Peyer's patch (tissue), 4 donors: ENCODE results near the gene TASOR. TPM values are rescaled to one million over a fixed set of nuclear protein-coding genes. Genes with fewer than 3 reads are reported as not detected.
"Not testable (repeated sequence)": the region's sequence is repeated elsewhere in the genome, so short reads cannot be mapped to it uniquely, and the experiment has no call there.

ENCODE experiments used
- DNase-seq, 3 donors: peaks; one replicate each; pipeline ENCODE4 v3.0.0-alpha.2; 2017 to 2019
- H3K27ac ChIP-seq, 4 donors: fragments of 200-600 bp; sonication (generic); one replicate each; pipeline ENCODE4 v1.5.1; 2016 to 2019
- H3K27me3 ChIP-seq, 2 donors: fragments of 200-600 bp; sonication (generic); one replicate each; pipeline ENCODE4 v1.5.1; 2019
- H3K36me3 ChIP-seq, 3 donors: fragments of 200-600 bp; sonication (generic); one replicate each; pipeline ENCODE4 v1.5.1; 2016 to 2019
- H3K4me1 ChIP-seq, 4 donors: fragments of 200-600 bp; sonication (generic); one replicate each; pipeline ENCODE4 v1.5.1; 2016 to 2019
- H3K4me3 ChIP-seq, 4 donors: fragments of 200-600 bp; sonication (generic); 1 replicate in 3 of 4; 2 replicates in 1 of 4; pipeline ENCODE4 v1.5.1; 2016 to 2019; ENCODE audit warnings: mild to moderate bottlenecking in 1 of 4
- H3K9me3 ChIP-seq, 4 donors: fragments of 200-600 bp; sonication (generic); one replicate each; pipeline ENCODE4 v1.5.1; 2016 to 2019; ENCODE audit warnings: mild to moderate bottlenecking in 1 of 4
- POLR2A ChIP-seq, 2 donors: fragments of 450-650 bp; IDR thresholded peaks; one replicate each; pipeline ENCODE4 v1.5.1; 2017; ENCODE audit warnings: antibody characterized with exemption in 2 of 2, mild to moderate bottlenecking in 2 of 2, moderate library complexity in 2 of 2
- total RNA-seq, 4 donors: library from RNA; depleted of rRNA; stranded (reverse); fragments of >200 nt; gene quantifications; one replicate each; pipeline ENCODE4 v1.1.0, GENCODE V29; 2016
- TF ChIP-seq, protein P1 (sequence below), 6 experiments: fragments of 450-650 bp in 4 of 6; fragments of 200-600 bp in 2 of 6; sonication (generic) in 1 of 6; IDR thresholded peaks; one replicate each; pipeline ENCODE4 v1.5.1; 2017 to 2019; ENCODE audit warnings: antibody characterized with exemption in 6 of 6, mild to moderate bottlenecking in 3 of 6, moderate library complexity in 1 of 6

Gene TASOR
- total RNA-seq, 4 donors from 2014 or later: 35.4 to 71.8 (median 46.5) TPM

DNA sequence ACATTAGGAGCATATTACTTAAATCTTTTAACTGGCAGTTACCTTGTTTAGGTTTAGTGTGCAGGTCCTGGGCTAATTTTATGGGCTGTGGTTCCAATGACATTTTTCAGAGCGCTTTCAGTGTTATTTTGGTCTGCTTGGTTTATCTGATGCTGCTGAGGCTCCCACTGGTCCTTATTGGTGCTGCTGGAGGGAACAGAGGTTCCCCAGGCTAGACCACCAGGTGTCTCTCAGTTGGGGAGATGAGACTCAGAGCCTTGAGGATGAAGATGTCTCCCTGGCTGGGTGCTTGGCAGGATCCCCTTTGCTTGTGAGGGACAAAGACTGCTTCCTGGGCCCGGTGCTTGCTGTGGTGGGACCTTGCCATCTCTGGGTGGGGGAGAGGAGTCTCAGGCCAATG is 28.3 kb upstream of the TASOR start:
- no peaks in the 10 kb centered on the region for H3K27me3 ChIP-seq
- no peak overlapping the region for H3K27ac ChIP-seq
- H3K36me3 ChIP-seq: no peaks in the 10 kb centered on the region
- no peaks in the 10 kb centered on the region for H3K4me1 ChIP-seq
- no peak for TF ChIP-seq POLR2A (IDR thresholded peaks at IDR 0.05)
- TF ChIP-seq, protein P1, sequence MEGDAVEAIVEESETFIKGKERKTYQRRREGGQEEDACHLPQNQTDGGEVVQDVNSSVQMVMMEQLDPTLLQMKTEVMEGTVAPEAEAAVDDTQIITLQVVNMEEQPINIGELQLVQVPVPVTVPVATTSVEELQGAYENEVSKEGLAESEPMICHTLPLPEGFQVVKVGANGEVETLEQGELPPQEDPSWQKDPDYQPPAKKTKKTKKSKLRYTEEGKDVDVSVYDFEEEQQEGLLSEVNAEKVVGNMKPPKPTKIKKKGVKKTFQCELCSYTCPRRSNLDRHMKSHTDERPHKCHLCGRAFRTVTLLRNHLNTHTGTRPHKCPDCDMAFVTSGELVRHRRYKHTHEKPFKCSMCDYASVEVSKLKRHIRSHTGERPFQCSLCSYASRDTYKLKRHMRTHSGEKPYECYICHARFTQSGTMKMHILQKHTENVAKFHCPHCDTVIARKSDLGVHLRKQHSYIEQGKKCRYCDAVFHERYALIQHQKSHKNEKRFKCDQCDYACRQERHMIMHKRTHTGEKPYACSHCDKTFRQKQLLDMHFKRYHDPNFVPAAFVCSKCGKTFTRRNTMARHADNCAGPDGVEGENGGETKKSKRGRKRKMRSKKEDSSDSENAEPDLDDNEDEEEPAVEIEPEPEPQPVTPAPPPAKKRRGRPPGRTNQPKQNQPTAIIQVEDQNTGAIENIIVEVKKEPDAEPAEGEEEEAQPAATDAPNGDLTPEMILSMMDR (IDR thresholded peaks at IDR 0.05): no peak
- no peaks in the 10 kb centered on the region for H3K9me3 ChIP-seq
- no peak for DNase-seq
- H3K4me3 ChIP-seq: no peak overlapping the region

- H3K27ac ChIP-seq, H3K27me3 ChIP-seq, H3K4me3 ChIP-seq, H3K9me3 ChIP-seq, H3K36me3 ChIP-seq, H3K4me1 ChIP-seq: not testable (repeated sequence)
- TF ChIP-seq, protein P1 (IDR thresholded peaks at IDR 0.05): peak in 1 of 6 experiments; percentile 19
- DNase-seq: peak in 1 of 3 donors; percentile 61
These were observed 24.3 kb upstream of the TASOR start for GRCh38 chr3:56707412-56707811.

GRCh38 chr3:56706629-56707028 is 23.6 kb upstream of the TASOR start:
- no peak overlapping the region for H3K27ac ChIP-seq
- no peak for DNase-seq
- no peaks in the 10 kb centered on the region for H3K4me1 ChIP-seq
- H3K4me3 ChIP-seq: no peak overlapping the region
- TF ChIP-seq POLR2A (IDR thresholded peaks at IDR 0.05): no peak
- TF ChIP-seq, protein P1 (IDR thresholded peaks at IDR 0.05): no peak
- H3K9me3 ChIP-seq: no peaks in the 10 kb centered on the region
- no peaks in the 10 kb centered on the region for H3K27me3 ChIP-seq
- no peaks in the 10 kb centered on the region for H3K36me3 ChIP-seq

GRCh38 chr3:56704706-56705105 is 21.6 kb upstream of the TASOR start:
- no peak overlapping the region for H3K4me3 ChIP-seq
- no peaks in the 10 kb centered on the region for H3K36me3 ChIP-seq
- H3K27me3 ChIP-seq: no peaks in the 10 kb centered on the region
- TF ChIP-seq, protein P1 (IDR thresholded peaks at IDR 0.05): no peak
- TF ChIP-seq POLR2A (IDR thresholded peaks at IDR 0.05): no peak
- H3K27ac ChIP-seq: no peak overlapping the region
- no peaks in the 10 kb centered on the region for H3K9me3 ChIP-seq
- DNase-seq: no peak
- H3K4me1 ChIP-seq: no peaks in the 10 kb centered on the region

DNA sequence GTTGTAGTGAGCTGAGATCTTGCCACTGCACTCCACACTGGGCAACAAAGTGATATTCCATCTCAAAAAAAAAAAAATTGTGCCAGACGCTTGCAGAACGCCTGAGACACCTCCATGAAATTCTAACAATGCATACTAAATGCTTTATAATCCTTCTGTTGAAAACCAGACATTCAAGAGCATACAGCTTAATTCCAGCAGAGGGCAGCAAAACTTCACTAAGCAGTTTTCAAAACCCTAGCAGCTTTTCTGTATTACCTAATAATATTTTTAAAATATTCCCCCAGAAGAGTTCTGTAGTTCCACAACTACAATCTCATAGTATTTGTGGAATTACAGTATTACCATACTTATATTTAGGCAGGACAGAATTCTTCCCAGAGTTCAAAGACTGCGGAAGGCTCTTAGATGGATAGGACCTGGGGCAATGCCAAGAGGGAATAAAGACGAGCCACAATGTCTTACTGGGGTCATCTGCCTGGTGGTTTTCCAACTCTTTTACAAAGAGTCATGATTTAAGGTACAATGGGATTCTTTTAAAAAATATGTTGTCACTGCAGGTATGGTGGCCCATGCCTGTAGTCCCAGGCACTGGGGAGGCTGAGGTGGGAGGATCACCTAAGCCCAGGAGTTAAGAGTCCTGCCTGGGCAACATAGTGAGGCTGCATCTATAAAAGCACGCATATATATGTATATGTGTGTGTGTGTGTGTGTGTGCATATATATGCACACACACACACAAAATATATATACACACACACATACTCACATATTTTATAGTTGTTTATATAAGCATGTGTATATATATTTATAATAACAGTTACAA is 19.6 kb upstream of the TASOR start:
- peak in 2 of 3 donors; percentile 32 to 73 for DNase-seq
- no peaks in the 10 kb centered on the region for H3K9me3 ChIP-seq
- H3K27ac ChIP-seq: no peak overlapping the region
- no peaks in the 10 kb centered on the region for H3K27me3 ChIP-seq
- TF ChIP-seq, protein P1 (IDR thresholded peaks at IDR 0.05): peak; percentile 73 to 92 (median 90)
- no peak for TF ChIP-seq POLR2A (IDR thresholded peaks at IDR 0.05)
- no peak overlapping the region for H3K4me3 ChIP-seq
- H3K36me3 ChIP-seq: no peaks in the 10 kb centered on the region
- no peaks in the 10 kb centered on the region for H3K4me1 ChIP-seq
